Immature natural killer cell (primary cell): ENCODE measurements around the gene EFHD1. TPM values are rescaled to one million over a fixed set of nuclear protein-coding genes. Genes with fewer than 3 reads are reported as not detected.
"Not testable (repeated sequence)": the region's sequence is repeated elsewhere in the genome, so short reads cannot be mapped to it uniquely, and the experiment has no call there.

Experiments
- DNase-seq, 3 donors: peaks; one replicate each; pipeline ENCODE4 v3.0.0; 2022; ENCODE audit warnings: mixed read lengths in 1 of 3
- H3K27ac Mint-ChIP-seq, 6 donors: one replicate each; pipeline ENCODE4 v1.8.0; 2020; ENCODE audit warnings: mixed read lengths in 6 of 6, mild to moderate bottlenecking in 5 of 6, inconsistent platforms in 4 of 6, moderate library complexity in 3 of 6
- H3K27me3 Mint-ChIP-seq, 3 donors: one replicate each; pipeline ENCODE4 v1.8.0; 2020 to 2021; ENCODE audit warnings: low read depth in 3 of 3, mild to moderate bottlenecking in 3 of 3, mixed read lengths in 3 of 3, moderate library complexity in 3 of 3, inconsistent platforms in 1 of 3
- H3K36me3 Mint-ChIP-seq, 3 donors: one replicate each; pipeline ENCODE4 v1.8.0; 2020; ENCODE audit warnings: mixed read lengths in 3 of 3, inconsistent platforms in 2 of 3, mild to moderate bottlenecking in 2 of 3
- H3K4me1 Mint-ChIP-seq, 2 donors: one replicate each; pipeline ENCODE4 v1.8.0; 2020; ENCODE audit warnings: inconsistent platforms in 2 of 2, mild to moderate bottlenecking in 2 of 2, mixed read lengths in 2 of 2, moderate library complexity in 1 of 2
- H3K4me3 Mint-ChIP-seq, 5 donors: one replicate each; pipeline ENCODE4 v1.8.0; 2020; ENCODE audit warnings: mild to moderate bottlenecking in 5 of 5, mixed read lengths in 5 of 5, inconsistent platforms in 3 of 5, moderate library complexity in 3 of 5
- H3K9me3 Mint-ChIP-seq, 6 donors: one replicate each; pipeline ENCODE4 v1.8.0; 2020; ENCODE audit warnings: mild to moderate bottlenecking in 6 of 6, mixed read lengths in 6 of 6, inconsistent platforms in 4 of 6, moderate library complexity in 3 of 6
- polyA plus RNA-seq, 3 donors: library from polyadenylated mRNA; unstranded; fragments of 300-500 nt; fragmentation: Illumina TruSeq; gene quantifications; one replicate each; pipeline ENCODE4 v1.2.3, GENCODE V29; 2021

Gene EFHD1
- polyA plus RNA-seq, 3 donors from 2014 or later, result 0.71 TPM; not detected in 2

GRCh38 chr2:232697807-232698110 is 64.4 kb downstream of the EFHD1 start:
- DNase-seq, result no peak
- peak overlapping the region; percentile 85 to 94 (median 92) for H3K4me3 Mint-ChIP-seq
- peak overlapping the region; percentile 83 to 95 (median 92) for H3K27ac Mint-ChIP-seq
- H3K36me3 Mint-ChIP-seq, result peaks cover 0 to 3% (median 0%) of the 10 kb centered on the region in 3 donors
- H3K27me3 Mint-ChIP-seq, result peaks cover 0 to 6% (median 5%) of the 10 kb centered on the region in 3 donors
- peaks cover 39 to 42% of the 10 kb centered on the region in 2 donors for H3K4me1 Mint-ChIP-seq
- H3K9me3 Mint-ChIP-seq, result no peaks in the 10 kb centered on the region

- peaks cover 0 to 6% (median 5%) of the 10 kb centered on the region in 3 donors for H3K27me3 Mint-ChIP-seq
- H3K4me3 Mint-ChIP-seq, result peak overlapping the region; percentile 85 to 94 (median 92)
- peaks cover 0 to 3% (median 2%) of the 10 kb centered on the region in 3 donors for H3K36me3 Mint-ChIP-seq
- DNase-seq, result no peak
- H3K9me3 Mint-ChIP-seq, result no peaks in the 10 kb centered on the region
- peak overlapping the region; percentile 49 to 93 (median 84) for H3K27ac Mint-ChIP-seq
- H3K4me1 Mint-ChIP-seq, result peaks cover 42 to 48% of the 10 kb centered on the region in 2 donors
These were observed 65.2 kb downstream of the EFHD1 start for GRCh38 chr2:232698556-232699091.

- no peak for DNase-seq
- Mint-ChIP-seq H3K4me1 (peaks cover 45 to 52% of the 10 kb centered on the region in 2 donors), H3K36me3 (peaks cover 0 to 7% (median 3%) of the 10 kb centered on the region in 3 donors), H3K9me3 (no peaks in the 10 kb centered on the region), H3K4me3 (peak overlapping the region; percentile 85 to 94 (median 92)), H3K27ac (peak overlapping the region in 5 of 6 donors; percentile 28 to 93 (median 87)), H3K27me3 (peaks cover 0 to 6% (median 5%) of the 10 kb centered on the region in 3 donors)
These were observed 65.7 kb downstream of the EFHD1 start for GRCh38 chr2:232699110-232699509.

- no peaks in the 10 kb centered on the region for H3K9me3 Mint-ChIP-seq
- peaks cover 0 to 6% (median 5%) of the 10 kb centered on the region in 3 donors for H3K27me3 Mint-ChIP-seq
- no peak for DNase-seq
- peaks cover 48 to 56% of the 10 kb centered on the region in 2 donors for H3K4me1 Mint-ChIP-seq
- H3K36me3 Mint-ChIP-seq, result peaks cover 0 to 12% (median 7%) of the 10 kb centered on the region in 3 donors
- peak overlapping the region in 3 of 6 donors; percentile 1 to 41 (median 20) for H3K27ac Mint-ChIP-seq
- no peak overlapping the region for H3K4me3 Mint-ChIP-seq
These were observed 66.8 kb downstream of the EFHD1 start for GRCh38 chr2:232700154-232700553.

GRCh38 chr2:232707076-232707475 is 73.7 kb downstream of the EFHD1 start:
- H3K9me3 Mint-ChIP-seq, result no peaks in the 10 kb centered on the region
- no peak overlapping the region for H3K4me3 Mint-ChIP-seq
- DNase-seq, result no peak
- peaks cover 9 to 21% (median 16%) of the 10 kb centered on the region in 3 donors for H3K36me3 Mint-ChIP-seq
- peaks cover 17 to 23% of the 10 kb centered on the region in 2 donors for H3K4me1 Mint-ChIP-seq
- H3K27ac Mint-ChIP-seq, result no peak overlapping the region
- no peaks in the 10 kb centered on the region for H3K27me3 Mint-ChIP-seq

GRCh38 chr2:232713505-232713904 is 80.1 kb downstream of the EFHD1 start:
- H3K4me1 Mint-ChIP-seq, result peaks cover 23 to 45% of the 10 kb centered on the region in 2 donors
- H3K27ac Mint-ChIP-seq, result no peak overlapping the region
- H3K36me3 Mint-ChIP-seq, result peaks cover 0 to 26% (median 22%) of the 10 kb centered on the region in 3 donors
- no peaks in the 10 kb centered on the region for H3K27me3 Mint-ChIP-seq
- no peaks in the 10 kb centered on the region for H3K9me3 Mint-ChIP-seq
- no peak overlapping the region for H3K4me3 Mint-ChIP-seq
- DNase-seq, result no peak

GRCh38 chr2:232714969-232715368 is 81.6 kb downstream of the EFHD1 start:
- Mint-ChIP-seq H3K27me3 (no peaks in the 10 kb centered on the region), H3K4me1 (peaks cover 30 to 59% of the 10 kb centered on the region in 2 donors), H3K27ac (peak overlapping the region in 1 of 6 donors; percentile 61), H3K4me3 (no peak overlapping the region), H3K9me3 (no peaks in the 10 kb centered on the region), H3K36me3 (peaks cover 4 to 29% (median 28%) of the 10 kb centered on the region in 3 donors)
- no peak for DNase-seq

- not testable (repeated sequence) for H3K27me3 Mint-ChIP-seq, H3K9me3 Mint-ChIP-seq, DNase-seq, H3K4me3 Mint-ChIP-seq
- Mint-ChIP-seq H3K4me1 (peaks cover 55 to 82% of the 10 kb centered on the region in 2 donors), H3K27ac (peak overlapping the region in 4 of 6 donors; percentile 5 to 71 (median 47)), H3K36me3 (peaks cover 5 to 18% (median 13%) of the 10 kb centered on the region in 3 donors)
These were observed 86.7 kb downstream of the EFHD1 start for GRCh38 chr2:232720056-232720455.

- Mint-ChIP-seq H3K27ac (peak overlapping the region; percentile 70 to 88 (median 84)), H3K4me3 (peak overlapping the region; percentile 43 to 74 (median 54)), H3K4me1 (peaks cover 50 to 79% of the 10 kb centered on the region in 2 donors), H3K36me3 (peaks cover 13 to 24% (median 13%) of the 10 kb centered on the region in 3 donors), H3K27me3 (no peaks in the 10 kb centered on the region), H3K9me3 (no peaks in the 10 kb centered on the region)
- DNase-seq, result no peak
These were observed 87.9 kb downstream of the EFHD1 start for GRCh38 chr2:232721261-232721660.

- H3K9me3 Mint-ChIP-seq, result no peaks in the 10 kb centered on the region
- peak overlapping the region; percentile 70 to 88 (median 84) for H3K27ac Mint-ChIP-seq
- DNase-seq, result peak; percentile 7 to 27 (median 8)
- peaks cover 13 to 24% (median 13%) of the 10 kb centered on the region in 3 donors for H3K36me3 Mint-ChIP-seq
- H3K4me3 Mint-ChIP-seq, result peak overlapping the region; percentile 43 to 74 (median 54)
- no peaks in the 10 kb centered on the region for H3K27me3 Mint-ChIP-seq
- peaks cover 48 to 76% of the 10 kb centered on the region in 2 donors for H3K4me1 Mint-ChIP-seq
These were observed 88.5 kb downstream of the EFHD1 start for GRCh38 chr2:232721882-232722281.

GRCh38 chr2:232723027-232723426 is 89.6 kb downstream of the EFHD1 start:
- Mint-ChIP-seq H3K27me3 (no peaks in the 10 kb centered on the region), H3K36me3 (peaks cover 13 to 29% (median 14%) of the 10 kb centered on the region in 3 donors), H3K9me3 (no peaks in the 10 kb centered on the region), H3K4me3 (peak overlapping the region; percentile 28 to 70 (median 31)), H3K27ac (peak overlapping the region; percentile 70 to 85 (median 82)), H3K4me1 (peaks cover 40 to 77% of the 10 kb centered on the region in 2 donors)
- no peak for DNase-seq

- Mint-ChIP-seq H3K27ac (peak overlapping the region in 1 of 6 donors; percentile 41), H3K4me3 (no peak overlapping the region), H3K27me3 (no peaks in the 10 kb centered on the region), H3K36me3 (peaks cover 16 to 34% (median 22%) of the 10 kb centered on the region in 3 donors), H3K9me3 (no peaks in the 10 kb centered on the region), H3K4me1 (peaks cover 5 to 58% of the 10 kb centered on the region in 2 donors)
- DNase-seq, result no peak
These were observed 95.4 kb downstream of the EFHD1 start for GRCh38 chr2:232728785-232729184.

- Mint-ChIP-seq H3K27ac (peak overlapping the region in 3 of 6 donors; percentile 44 to 54 (median 46)), H3K4me3 (no peak overlapping the region), H3K27me3 (no peaks in the 10 kb centered on the region), H3K36me3 (peaks cover 11 to 36% (median 13%) of the 10 kb centered on the region in 3 donors), H3K4me1 (peaks cover 3 to 40% of the 10 kb centered on the region in 2 donors), H3K9me3 (no peaks in the 10 kb centered on the region)
- no peak for DNase-seq
These were observed 98.1 kb downstream of the EFHD1 start for GRCh38 chr2:232731470-232731869.
